ENCODE data around the gene ERC2. TPM values are rescaled to one million over a fixed set of nuclear protein-coding genes. Genes with fewer than 3 reads are reported as not detected.

ERC2 gene
- total and polyA plus RNA-seq, 2 of the 13 experiments (the other 11 are each of a cell fraction or from before 2014, with no cell fraction given): 0.16 to 0.22 TPM

GRCh38 chr3:56069766-56070165 is 398.5 kb downstream of the ERC2 start:
- intact Hi-C loops (cut with micrococcal nuclease; ENCODE audit: unreplicated experiment): no loop called here
- H3K79me2 ChIP-seq (ENCODE audit: insufficient read depth, low read length): no peaks in the 10 kb centered on the region

More at GRCh38 chr3:56069766-56070165, 398.5 kb downstream of the ERC2 start:
- Histone ChIP-seq H3K27ac (ENCODE audit: extremely low read length, insufficient read depth, low read length) (no peak overlapping the region), H3K9me3 (ENCODE audit: low read length) (no peaks in the 10 kb centered on the region), H3K27me3 (ENCODE audit: control insufficient read depth in 1 of 2, insufficient read depth in 2 of 2, low read length in 2 of 2) (no peaks in the 10 kb centered on the region), H2AFZ (ENCODE audit: low read length) (no peak overlapping the region), H3K4me1 (ENCODE audit: insufficient read depth, low read length) (no peaks in the 10 kb centered on the region), H3K9ac (ENCODE audit: insufficient read depth, low read depth, low read length) (no peak overlapping the region), H3K4me2 (ENCODE audit: low read depth, low read length) (no peak overlapping the region), H3K36me3 (replicated peaks in 1 of 2; ENCODE audit: control insufficient read depth in 1 of 2, insufficient read depth in 2 of 2, low read length in 2 of 2) (no peaks in the 10 kb centered on the region), H3K4me3 (replicated peaks in 1 of 3; ENCODE audit: insufficient read depth in 1 of 3, low read depth in 2 of 3, low read length in 3 of 3) (no peak overlapping the region), H4K20me1 (ENCODE audit: insufficient read depth, low read length) (no peaks in the 10 kb centered on the region)
- in situ Hi-C loops (cut with HindIII; ENCODE audit: extremely low pct_ligation_motif_present, low pct_unique_long_range_greater_than_20kb): no loop called here
- no TSS peak for BruUV-seq (replicated peaks)
- FAIRE-seq (no peak), DNase-seq (ENCODE audit: low spot score) (no peak), ATAC-seq (no peak)
- POLR2A ChIA-PET: no interaction called here
- TF ChIP-seq ZNF318 (CRISPR knock-in tag; IDR thresholded peaks at IDR 0.05) (no peak), GATA4 (IDR thresholded peaks at IDR 0.05; ENCODE audit: borderline replicate concordance, low read depth) (no peak), MXD4 (CRISPR knock-in tag; IDR thresholded peaks at IDR 0.05) (no peak), PBX3 (CRISPR knock-in tag; IDR thresholded peaks at IDR 0.05; ENCODE audit: borderline replicate concordance) (no peak), PRMT3 (CRISPR knock-in tag; IDR thresholded peaks at IDR 0.05; ENCODE audit: borderline replicate concordance, low read depth) (no peak), FOSL2 (CRISPR knock-in tag; IDR thresholded peaks at IDR 0.05) (no peak), ZC3H4 (CRISPR knock-in tag; IDR thresholded peaks at IDR 0.05; ENCODE audit: borderline replicate concordance) (no peak), ZNF281 (CRISPR knock-in tag; IDR thresholded peaks at IDR 0.05; ENCODE audit: borderline replicate concordance) (no peak), KLF12 (CRISPR knock-in tag; IDR thresholded peaks at IDR 0.05; ENCODE audit: borderline replicate concordance) (no peak), ZNF460 (CRISPR knock-in tag; IDR thresholded peaks at IDR 0.05; ENCODE audit: borderline replicate concordance) (no peak), ZNF225 (CRISPR knock-in tag; IDR thresholded peaks at IDR 0.05) (no peak), ZNF260 (CRISPR knock-in tag; IDR thresholded peaks at IDR 0.05; ENCODE audit: borderline replicate concordance, low read depth) (no peak), DNMT1 (CRISPR knock-in tag; IDR thresholded peaks at IDR 0.05) (no peak)
- CTCF ChIA-PET (ENCODE audit: low intra/inter-chr PET ratio, low total read pairs): no interaction called here
